Left cardiac atrium (tissue), 4 donors: ENCODE measurements around the gene TLN1. TPM values are rescaled to one million over a fixed set of nuclear protein-coding genes. Genes with fewer than 3 reads are reported as not detected.

ENCODE experiments used
- ATAC-seq, 2 donors: fragments of 200-7000 bp; cut with Tn5 transposase; one replicate each; pipeline ENCODE4 v1.9.1; 2020; ENCODE audit warnings: mild to moderate bottlenecking in 2 of 2, moderate library complexity in 2 of 2
- DNase-seq: peaks from one replicate; pipeline ENCODE4 v3.0.0-alpha.2; 2020
- intact Hi-C, 2 donors: fragments of 100-400 bp; cut with DNase I; formaldehyde crosslinking; loops; one replicate each; pipeline versions ENCODE4 v1.14.1 to v1.15.1; 2022 to 2023
- total RNA-seq, 2 donors: library from RNA; stranded (reverse); fragmentation: NEBNext Ultra II Directional; extraction: Animal tissue kit (Norgen Biotek cat#: 25700); gene quantifications; one replicate each; pipeline ENCODE4 v1.2.1, GENCODE V29; 2021
- donor health status: DM: no; HTN: yes; CAD: no.
- donor health status: DM: no; HTN: yes; CAD: no; lungs with severe emphysema.
- donor health status: DM: yes; HTN: yes; CAD: no.
- donor health status: Dilated cardiomyopathy.

TLN1 gene
- total RNA-seq, 2 donors from 2014 or later: 301 to 324 TPM

DNA sequence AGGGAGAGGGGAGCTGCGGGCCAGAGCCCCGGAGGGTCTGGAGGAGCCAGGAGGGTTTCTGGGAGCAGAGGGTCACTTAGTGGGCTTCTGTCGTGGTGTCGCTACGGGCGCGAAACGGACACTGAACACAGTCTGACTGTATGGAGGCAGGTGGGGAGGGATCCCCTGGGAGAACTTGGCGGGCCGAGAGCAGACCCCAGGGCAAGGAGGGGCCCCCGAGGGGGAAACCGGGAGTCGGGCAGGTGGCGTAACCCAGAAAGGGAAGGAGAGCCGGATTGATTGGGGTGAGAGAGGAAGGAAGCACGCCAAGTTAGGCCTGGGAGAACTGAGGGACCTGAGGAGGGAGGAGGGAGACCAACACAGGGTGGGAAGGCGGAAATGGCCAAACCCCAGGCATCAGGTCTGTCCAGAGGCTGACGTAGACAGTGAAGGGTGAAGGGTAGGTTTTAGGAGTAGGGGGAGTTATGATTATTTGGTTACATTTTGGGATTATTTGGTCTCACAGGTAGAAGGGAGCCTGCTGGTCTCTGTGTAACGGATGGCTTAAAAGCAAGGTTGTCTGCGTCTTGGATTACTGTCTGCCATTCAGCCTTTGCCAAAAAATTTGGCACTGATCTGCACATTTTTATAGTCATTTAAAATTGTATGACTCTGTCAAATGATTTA, 25.4 kb upstream of the TLN1 start:
- DNase-seq (peak; percentile 59), ATAC-seq (peak; percentile 66 to 77)
- intact Hi-C loops: no loop called here

DNA sequence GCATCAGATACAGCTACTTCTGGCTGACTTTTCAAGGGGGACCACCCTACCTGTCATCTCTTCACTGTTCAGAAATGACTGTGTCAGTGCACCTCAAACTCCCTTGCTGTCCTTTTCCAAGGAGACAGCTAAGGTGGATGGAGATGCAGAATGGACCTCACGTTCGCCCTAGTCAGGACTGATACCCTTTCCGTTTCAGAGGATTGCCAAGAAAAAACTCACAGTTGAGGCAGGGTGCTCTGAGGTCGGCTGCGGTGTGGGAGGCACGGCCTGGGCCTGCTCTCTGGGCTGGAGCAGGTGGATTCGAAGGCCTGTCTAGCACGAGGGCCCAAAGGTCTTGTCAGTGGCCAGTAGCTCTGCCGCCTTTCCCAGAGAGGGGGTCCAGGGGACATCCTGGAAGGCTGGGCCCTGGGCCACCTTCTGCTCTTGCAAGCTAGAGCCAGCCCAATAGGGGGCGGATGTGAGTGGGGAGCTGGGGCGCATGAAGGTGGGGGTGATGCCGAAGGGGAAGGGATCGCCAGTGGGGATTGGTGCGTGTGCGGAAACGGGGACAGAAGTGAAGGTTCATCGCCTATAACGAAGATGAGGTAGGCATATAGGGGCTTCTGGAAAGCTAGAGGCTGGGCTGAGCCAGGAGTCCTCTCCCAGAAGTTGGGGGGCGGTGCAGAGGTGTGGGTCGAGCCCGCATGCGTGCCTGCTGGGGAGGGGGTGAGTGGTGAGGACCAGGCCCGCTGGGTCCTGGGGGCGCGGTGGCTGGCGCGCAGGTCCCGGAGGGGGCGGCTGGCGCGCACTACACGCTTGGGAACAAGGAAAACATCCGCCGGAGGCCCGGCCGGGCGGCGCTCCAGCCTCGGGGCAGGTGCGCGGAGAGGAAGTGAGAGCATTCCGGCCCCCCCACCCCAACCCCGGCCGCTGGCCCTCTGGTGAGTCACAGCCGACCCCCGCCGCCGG, 24.6 kb upstream of the TLN1 start:
- DNase-seq (peak; percentile 82), ATAC-seq (peak; percentile 75 to 76)
- intact Hi-C loops: no loop called here

DNA sequence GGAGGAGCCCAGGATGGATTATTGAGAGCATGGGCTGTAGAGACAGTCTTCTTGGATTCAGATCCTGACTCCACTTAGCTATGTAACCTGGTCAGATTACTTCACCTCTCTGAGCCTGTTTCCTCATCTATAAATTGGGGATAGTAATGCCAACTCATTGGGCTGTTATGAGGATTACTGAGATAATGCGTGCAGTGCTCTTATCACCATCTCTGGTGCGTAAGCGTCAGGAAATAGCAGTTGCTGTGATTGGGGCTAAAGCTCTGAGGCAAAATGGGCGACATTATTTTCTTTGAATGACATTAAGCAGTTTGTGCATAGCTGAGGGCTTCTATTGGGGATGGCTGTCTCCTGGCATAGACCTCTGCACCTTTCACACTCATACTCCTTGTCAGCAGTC, 23.1 kb upstream of the TLN1 start:
- no peak for DNase-seq
- ATAC-seq: no peak
- intact Hi-C loops: no loop called here

DNA sequence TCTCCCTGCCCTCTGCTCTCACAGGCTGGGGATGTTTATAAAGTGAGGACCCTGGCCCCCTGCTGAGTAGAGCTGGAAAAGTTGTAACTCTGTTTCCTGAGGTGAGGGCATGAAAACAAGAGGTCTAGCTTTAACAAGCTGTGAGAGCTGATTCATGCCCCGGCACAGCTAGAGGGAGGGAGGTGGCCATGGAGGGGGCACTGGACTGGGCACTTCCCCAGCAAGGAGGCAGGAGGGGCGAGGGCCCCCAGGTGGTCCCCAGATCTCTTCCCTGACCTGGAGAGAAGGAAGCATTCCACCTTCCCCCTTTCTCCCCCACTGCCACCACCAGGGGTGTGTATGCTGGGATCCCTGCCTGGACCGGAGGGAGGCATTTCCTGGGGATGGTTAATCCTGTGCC, 22.3 kb upstream of the TLN1 start, which contains the start of gene MSMP:
MSMP (minus strand) TSS at position 13 of the 400 bp plus-strand sequence. CDS start 147 bp downstream, outside the sequence.
- no peak for ATAC-seq
- DNase-seq: no peak
- intact Hi-C loops: no loop called here

DNA sequence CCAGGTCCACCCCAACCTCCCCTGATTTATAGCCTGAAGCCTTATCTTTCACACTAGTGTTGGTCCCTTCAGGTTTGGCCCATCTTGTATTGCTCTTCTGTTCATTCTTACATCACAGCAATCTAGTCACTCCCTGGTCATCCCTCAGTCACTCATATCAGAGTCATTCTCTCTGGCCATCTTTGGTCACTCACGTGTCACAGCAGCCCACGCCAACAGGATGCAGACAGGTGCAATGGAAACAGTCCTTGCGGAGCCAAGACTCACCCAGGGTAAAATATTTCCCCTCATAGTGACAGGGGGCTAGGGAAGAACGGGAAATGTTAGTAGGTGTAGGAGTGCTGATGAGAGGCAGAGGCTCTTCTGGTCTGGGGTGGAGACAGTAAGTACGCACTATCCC, 21.5 kb upstream of the TLN1 start:
- no peak for DNase-seq
- ATAC-seq: no peak
- intact Hi-C loops: no loop called here

DNA sequence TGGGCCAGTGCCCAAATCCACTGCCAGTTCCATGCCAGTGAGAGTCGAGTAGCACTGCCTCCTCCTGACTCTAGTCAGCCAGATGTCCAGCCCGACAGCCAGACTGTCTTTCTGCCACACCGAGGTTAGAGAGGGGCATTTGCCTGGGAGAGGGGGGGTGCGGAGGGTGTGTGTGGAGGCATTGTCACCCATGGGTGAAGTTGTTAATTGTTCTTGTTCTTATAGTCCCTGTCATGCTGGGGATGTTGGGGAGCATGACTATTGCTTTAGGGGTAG, 18.2 kb upstream of the TLN1 start:
- ATAC-seq: no peak
- intact Hi-C loops: no loop called here

DNA sequence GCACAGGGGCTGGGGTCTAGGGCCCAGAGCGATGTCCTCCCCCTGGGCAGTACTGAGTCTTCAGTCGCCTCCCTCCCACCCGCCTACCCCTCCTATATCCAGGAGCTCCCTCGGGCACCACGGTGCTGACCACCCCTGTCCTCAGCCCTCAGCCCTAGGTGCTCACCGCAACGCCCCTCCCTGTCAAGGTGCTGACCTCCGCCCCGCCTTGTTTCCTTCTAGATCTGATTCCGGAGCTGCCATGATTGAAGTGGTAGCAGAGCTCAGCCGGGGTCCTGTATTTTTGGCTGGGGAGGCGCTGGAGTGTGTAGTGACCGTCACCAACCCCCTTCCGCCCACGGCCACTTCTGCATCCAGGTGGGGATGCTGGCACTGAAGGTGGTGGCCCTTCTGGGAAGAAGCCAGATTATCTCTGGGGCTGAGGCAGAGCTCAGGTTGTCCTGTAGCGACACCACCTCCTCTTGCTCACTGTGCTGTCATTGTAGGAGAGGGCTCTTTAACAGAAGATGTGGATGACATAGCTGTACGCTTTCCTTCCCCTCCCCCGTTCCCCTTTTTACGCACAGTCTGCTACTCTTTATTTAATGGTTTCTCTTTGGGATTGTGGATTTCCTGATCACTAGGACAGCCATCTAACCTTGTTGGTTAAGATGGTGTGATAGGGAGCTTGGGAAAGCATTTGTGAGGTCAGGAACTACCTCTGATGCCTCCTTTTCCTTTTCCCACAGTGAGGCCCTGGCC, 17.7 kb upstream of the TLN1 start:
- DNase-seq: peak; percentile 35
- ATAC-seq: peak; percentile 29 to 40
- intact Hi-C loops: no loop called here

More for the DNA sequence above, 18.2 kb upstream of the TLN1 start:
- DNase-seq: peak; percentile 42

DNA sequence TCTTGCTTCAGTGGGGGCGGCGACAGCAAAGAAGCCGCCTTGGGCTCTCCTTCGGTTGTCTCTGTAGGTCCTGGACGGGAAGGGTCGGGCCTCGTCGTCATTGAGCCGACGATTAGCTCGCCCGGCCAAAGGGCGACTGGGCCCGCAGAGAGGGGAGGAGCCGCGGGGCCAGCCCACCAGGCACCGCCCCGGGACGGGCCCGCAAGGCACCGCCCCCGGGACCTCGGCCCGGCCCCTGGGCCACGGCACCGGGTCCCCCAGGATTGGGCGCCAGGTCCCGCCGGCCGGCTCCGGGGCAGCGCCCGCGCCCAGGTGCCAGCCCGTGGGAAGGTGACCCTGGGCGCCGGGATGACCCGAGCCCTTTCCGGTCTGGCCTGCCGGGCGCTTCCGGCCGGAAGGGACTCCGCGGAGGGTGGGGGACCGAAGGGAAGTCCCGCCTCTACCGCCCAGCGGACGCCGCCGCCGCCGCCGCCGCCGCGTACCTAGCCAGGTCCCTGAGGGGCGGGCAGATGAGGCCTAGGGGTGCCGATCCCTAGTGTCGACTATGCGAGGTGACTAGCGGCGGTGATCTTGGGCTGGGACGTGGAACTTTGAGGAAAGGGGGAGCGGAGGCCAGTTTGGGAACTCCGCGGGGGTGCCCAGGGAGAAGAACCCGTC, 17.0 kb upstream of the TLN1 start, which contains the start of the genes GBA2 and RGP1:
GBA2 (minus strand) TSS at position 371 of the 657 bp plus-strand sequence. CDS start 524 bp downstream, outside the sequence.
RGP1 (plus strand) TSS at position 430 of the 657 bp plus-strand sequence. CDS start 469 bp downstream, outside the sequence.
- DNase-seq: peak; percentile 89
- ATAC-seq: peak; percentile 93 to 95
- intact Hi-C loops: no loop called here

DNA sequence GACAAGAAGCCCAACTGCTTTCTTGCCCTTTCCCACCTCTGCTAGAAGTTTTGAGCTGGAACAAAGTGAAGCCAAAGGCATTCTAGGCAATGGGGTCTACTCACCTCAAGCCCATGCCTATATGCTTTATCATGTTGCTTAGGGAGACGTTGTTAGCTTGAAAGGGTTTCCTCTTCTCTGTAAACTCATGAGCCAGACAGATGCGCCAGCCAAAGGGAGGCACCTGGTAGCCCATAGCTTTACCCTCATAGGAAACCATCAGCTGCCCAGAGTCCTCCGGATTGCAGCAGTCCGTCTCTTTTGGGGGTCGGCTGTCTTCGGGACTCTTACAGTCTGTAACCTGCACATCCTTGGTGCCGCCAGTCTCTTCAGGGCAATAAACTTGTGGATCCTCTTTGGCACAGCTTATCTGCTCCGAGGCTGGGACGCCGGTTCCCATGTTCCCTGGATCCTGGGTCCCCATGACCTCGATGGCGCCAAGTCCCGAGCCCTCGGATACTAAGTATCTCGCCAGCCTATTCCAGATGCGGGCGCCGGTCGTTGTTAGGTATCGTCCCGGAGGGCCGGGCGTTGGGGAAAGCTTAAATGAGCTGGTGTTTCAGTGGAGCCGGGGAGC, 16.4 kb upstream of the TLN1 start:
- ATAC-seq: peak in 1 of 2 donors; percentile 1
- intact Hi-C loops: no loop called here
- DNase-seq: no peak

DNA sequence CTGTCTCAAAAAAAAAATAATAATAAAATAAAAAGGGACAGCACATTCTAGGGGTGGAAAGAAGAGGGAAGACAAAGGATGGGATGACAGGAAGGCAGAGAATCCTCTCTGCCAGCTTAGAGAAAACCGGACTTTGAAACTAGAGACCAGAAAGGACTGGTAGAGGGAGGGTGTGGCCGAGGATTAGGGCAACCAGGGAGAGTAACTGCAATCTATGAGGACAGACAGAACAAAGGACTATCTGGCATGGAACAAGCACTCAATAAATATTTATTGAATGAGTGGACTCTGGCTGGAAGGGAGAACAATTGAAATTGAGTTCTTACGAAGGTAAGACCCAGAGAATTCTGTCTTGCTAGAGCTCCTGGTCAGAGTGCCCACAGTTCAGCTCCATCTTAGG, 14.6 kb upstream of the TLN1 start:
- intact Hi-C loops: no loop called here
- ATAC-seq (no peak), DNase-seq (no peak)

DNA sequence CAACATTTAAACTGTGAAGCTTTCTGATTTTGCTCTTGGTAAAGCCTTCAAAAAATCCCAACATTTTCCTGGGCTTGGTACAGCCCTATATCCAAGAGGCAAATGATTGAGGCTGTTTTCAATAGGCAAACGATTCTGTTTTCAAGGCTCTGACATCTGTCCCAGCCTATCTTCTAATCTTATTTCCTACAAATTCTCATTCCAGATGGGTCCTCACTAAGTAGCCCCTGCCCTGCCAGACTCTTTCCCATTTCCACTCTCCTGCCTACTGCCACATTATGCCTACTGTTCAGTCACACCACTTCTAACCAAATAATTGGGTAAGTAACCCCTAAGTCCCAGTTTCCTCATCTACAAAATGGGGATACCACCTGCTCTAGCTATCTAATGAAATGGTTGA, 13.6 kb upstream of the TLN1 start:
- DNase-seq: no peak
- intact Hi-C loops: no loop called here

DNA sequence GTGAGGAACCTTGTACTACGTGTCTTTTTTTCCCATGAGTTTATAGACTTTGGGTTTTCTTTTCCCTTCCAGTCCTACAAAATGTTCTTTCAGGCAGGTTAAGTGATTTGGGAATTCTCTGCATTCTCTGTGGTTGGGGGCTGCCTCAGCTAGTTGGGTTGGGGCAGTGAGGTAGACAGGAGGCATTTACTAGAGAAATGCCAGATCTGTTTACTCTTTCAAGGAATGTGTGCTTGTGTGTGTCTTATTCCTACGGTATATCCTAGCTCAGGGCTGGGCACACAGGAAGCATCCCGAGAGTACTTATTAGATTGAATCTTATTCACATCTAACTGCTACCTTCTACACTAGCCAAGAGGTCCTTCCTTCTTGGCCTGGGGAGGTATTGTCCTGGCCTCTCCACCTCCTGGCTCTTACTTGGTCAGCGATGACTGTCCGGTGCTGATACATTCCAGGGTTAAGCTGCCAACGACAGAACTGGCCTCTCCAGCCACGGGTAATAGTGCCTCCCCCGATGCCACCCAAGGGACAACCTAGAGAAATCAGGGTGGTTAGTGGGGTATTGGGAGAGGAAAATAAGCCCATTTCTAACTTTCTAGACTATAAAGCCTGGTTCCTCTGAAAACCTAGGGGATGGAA, 12.0 kb upstream of the TLN1 start:
- DNase-seq (no peak), ATAC-seq (no peak)
- intact Hi-C loops: no loop called here

More for the DNA sequence above, 13.6 kb upstream of the TLN1 start:
- no peak for ATAC-seq

DNA sequence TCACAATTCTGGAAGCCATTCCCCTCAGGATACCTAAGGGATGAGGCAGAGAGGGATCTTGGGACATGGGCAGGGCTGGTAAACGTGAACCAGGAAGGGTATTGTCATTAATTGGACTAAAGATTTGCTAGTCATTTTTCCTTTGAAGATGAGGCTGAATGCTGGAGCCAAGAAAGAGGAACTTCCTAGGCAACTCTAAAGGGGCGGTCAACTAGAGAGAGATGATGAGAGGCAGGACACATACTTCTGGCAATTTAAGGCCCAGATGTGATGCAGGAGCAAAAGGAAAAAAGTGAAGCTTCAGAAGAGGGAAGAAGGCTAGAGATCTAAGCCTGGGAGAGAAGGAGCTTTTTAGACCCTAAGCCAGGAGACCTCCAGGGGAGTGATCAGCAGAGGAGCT, 11.5 kb upstream of the TLN1 start:
- intact Hi-C loops: no loop called here
- no peak for DNase-seq
- no peak for ATAC-seq

DNA sequence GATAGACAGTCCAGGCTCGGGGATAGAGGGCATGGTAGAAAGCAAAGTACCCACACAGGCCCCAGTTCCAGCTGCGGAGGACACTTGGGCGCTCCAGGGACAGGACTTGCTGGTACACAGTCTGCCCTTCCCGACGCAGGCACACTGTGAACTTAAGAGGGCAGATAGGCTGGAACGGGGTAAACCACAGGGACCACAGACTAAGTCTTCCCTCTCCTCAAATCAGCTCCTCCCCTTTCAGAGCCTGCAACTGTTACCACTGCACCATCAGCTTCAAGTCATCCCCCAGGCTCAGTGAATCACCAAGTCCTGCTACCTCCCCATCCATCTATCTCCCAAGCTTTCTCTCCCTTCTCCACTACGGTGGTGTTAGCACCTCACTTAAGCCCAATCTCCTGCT, 9.7 kb upstream of the TLN1 start:
- no peak for ATAC-seq
- DNase-seq: no peak

DNA sequence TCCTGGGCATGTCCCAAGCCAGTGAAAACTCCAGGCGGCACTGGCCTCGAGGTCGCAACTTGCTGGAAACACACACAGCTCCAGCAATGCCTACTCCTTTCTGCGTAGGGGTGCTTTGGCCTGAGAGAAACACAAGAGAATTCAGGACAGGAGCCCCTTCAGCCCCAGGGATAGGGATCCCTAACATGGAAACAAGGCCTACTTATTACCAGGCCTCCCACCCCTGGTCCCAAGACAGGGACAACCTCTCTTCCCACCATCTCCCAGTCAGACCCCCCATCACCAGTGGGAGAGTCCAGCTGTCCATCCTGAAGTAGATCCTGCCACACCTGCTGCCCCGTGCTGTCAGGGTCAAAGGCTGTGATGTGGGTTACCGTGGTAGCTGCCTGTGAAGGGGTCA, 8.2 kb upstream of the TLN1 start:
- DNase-seq (no peak), ATAC-seq (no peak)
- intact Hi-C loops: no loop called here

More for the DNA sequence above, 9.7 kb upstream of the TLN1 start:
- intact Hi-C loops: no loop called here

DNA sequence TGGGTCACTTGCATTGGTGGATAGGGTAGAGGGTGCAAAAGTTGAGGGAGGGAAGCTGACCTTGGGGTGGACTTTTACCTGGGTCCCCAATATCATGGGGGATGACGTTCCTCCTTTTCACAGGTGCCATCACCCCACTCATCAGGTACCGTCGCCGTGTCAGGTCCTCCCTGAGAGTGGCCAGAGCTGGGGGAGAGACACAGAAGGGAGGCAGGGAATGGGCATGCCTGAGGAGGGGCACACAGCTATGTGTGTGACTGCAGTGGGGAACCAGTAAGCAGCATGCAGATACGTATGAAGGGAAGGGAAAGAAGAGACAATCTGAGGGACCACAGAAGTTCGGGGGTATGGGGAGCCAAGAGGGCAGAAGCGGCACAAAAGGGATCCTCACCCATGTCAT, 6.9 kb upstream of the TLN1 start:
- intact Hi-C loops: no loop called here
- DNase-seq: no peak

DNA sequence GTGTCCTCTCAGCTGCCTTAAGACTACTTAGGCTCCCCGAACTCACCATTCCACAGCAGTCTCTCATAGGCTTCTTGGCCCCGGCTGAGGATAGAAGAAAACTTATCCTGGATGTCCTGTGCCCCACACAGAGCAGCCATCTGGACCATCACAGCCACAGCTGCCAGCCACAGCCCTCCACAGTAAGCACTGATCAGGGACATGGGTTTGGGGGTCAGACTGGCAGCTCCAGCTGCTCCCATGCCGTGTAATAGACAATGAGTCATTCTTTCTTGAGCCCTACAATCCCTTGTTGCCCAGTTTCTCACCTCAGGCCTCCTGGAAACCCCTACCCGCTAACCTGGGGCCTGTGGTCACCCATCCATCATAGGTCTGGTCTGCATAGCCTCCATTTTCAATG, 6.2 kb upstream of the TLN1 start:
- no peak for ATAC-seq
- no peak for DNase-seq
- intact Hi-C loops: no loop called here

More for the DNA sequence above, 6.9 kb upstream of the TLN1 start:
- ATAC-seq: no peak

DNA sequence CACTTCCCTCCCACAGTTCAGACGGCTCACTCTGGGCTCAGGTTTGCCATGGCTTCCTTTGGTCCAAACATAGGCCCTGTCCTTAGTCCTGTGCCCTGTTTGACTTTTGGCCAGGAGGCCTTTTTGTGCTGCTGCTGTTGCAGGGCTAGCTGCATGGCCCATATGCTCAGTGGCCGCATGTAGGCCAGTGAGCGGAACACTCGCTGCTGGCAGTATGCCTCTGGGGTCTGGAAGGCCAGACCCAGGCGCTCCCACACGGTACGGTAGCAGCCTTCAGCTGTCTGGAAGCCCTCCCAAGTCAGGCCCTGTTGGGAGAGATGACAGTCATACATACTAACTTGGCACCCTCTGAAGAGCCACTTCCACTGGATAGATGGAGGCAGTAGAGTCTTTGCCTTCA, 5.1 kb upstream of the TLN1 start:
- intact Hi-C loops: no loop called here
- ATAC-seq (no peak), DNase-seq (no peak)
